Measurements from ENCODE around the gene PITPNC1.
"Not testable (repeated sequence)": the region's sequence is repeated elsewhere in the genome, so short reads cannot be mapped to it uniquely, and the experiment has no call there.

The PITPNC1 gene

DNA sequence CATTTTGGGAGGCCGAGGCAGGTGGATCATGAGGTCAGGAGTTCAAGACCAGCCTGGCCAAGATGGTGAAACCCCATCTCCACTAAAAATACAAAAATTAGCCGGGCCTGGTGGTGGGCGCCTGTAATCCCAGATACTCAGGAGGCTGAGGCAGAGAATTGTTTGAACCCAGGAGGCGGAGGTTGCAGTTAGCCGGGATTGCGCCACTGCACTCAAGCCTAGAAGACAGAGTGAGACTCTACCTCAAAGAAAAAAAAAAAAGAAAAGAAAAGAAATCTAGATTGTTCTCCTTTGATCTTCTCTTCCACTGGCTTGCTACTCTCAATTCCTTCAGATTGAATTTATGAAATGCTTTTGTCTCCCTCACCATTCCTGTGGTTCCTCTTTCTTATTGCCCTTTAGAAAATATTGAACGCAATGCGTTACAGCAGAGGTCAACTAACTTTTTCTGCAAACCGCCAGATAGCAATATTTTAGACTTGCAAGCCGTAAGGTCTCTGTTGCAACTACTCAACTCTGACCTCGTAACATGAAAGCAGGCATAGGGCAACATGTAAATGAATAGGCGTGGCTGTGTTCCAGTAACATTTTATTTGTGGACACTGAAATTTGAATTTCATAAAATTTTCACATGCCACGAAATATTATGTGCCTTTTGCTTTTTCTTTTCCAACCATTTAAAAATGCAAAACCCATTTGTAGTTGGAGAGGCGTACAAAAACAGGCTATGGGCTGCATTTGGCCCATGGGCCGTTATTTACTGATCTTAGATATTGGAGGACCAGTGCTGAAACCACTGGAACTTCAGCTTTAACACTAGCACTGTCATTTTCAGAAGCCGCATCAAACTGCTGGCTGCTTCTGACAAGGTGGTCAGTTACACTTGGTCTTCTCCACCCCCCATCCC lies 24.8 kb downstream of the PITPNC1 start:
- DNase-seq: no peak

GRCh38 chr17:67403065-67403464 lies 26.0 kb downstream of the PITPNC1 start:
- no peak for DNase-seq

GRCh38 chr17:67403483-67403882 lies 26.4 kb downstream of the PITPNC1 start:
- no peak for DNase-seq

DNA sequence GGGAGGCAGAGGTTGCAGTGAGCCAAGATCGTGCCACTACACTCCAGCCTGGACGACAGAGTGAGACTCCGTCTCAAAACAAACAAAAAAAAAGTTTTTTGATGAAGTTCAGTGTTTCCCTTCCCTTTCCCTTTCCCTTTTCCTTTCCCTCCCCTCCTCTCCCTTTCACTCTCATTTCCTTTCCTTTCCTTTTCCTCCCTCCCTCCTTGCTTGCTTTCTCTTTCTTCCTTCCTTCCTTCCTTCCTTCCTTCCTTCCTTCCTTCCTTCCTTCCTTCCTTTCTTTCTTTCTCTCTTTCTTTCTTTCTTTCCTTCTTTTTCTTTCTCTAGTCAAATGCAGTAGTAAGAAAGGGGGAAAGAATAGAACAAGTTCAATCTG lies 31.4 kb downstream of the PITPNC1 start:
- DNase-seq: not testable (repeated sequence)

DNA sequence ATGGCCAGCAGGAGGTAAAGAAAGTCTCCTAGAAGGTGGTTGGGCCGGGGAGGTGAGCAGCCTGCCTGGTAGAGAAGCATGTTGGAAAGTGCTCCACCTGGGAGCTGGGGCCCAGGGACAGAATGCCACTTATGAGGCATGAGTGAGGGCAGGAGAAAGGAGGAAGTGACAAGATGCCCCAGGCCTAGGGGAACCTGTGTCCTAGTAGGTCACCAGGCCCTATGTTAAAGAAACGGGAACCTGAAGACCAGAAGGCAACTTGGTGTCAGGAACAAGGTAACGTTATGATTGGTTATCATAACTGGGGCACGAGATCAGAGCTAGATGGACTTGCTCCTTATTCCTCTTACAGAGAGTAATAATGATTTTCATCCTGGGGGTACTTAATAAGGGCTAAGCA lies 34.3 kb downstream of the PITPNC1 start:
- DNase-seq: no peak

DNA sequence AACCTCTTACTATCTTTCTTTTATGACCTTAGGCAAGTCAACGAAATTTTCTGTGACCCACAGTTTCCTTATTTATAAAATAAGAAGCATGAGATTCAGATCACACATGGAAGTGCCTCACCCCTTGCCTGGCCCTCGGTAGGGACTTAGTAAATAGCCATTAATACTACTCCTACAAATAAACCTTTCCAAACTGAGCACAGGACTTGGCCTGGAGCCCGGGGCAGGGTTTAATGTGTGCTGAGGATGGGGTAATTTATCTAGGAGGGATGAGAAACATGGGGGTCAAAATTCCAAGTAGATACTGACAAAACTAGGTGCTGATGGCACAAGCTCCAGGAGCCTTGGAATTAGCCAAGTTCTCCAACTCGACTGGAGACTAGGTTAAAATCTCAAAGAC lies 35.0 kb downstream of the PITPNC1 start:
- DNase-seq: no peak

DNA sequence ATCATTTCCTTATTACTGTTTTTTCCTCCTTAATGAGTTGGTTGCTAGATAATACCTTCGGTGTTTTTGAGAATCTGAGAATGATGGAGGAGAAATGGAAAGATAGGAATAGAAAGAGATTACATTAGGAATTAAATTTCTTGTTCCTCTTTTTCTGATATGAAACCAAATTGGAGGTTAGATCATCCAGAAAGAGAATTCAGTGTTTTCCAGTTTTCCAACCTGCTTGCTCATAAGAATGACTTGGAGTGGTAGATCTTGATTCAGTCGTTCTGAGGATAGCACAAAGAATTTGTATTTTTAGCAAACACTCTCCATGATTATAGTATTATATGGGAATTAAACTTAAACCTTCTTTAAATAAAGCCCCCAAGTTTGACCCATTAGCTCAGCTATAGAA lies 35.9 kb downstream of the PITPNC1 start:
- no peak for DNase-seq

- no peak for DNase-seq
These were observed 36.3 kb downstream of the PITPNC1 start for GRCh38 chr17:67413388-67413787.

- no peak for DNase-seq
These were observed 37.0 kb downstream of the PITPNC1 start for GRCh38 chr17:67414130-67414529.

GRCh38 chr17:67414559-67414958 lies 37.5 kb downstream of the PITPNC1 start:
- DNase-seq: no peak

DNA sequence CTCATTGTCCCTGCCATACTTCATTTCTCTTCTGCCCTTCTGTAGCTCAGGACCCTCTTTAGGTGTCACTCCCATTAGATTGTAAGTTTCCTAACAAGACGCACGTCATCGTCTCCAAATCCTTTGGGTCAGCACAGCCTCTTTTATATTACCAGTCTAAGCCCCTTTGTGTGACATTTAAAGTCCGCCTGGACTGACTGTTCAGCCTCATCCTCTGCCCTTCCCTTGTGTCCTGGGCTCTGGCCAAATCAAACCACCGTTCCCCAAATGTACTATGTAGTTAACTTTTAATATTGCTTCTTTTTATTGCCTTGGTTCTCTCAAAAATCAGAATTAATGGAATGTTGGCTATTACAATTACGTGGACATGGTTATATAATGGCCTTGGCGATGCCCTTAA lies 38.2 kb downstream of the PITPNC1 start:
- no peak for DNase-seq

DNA sequence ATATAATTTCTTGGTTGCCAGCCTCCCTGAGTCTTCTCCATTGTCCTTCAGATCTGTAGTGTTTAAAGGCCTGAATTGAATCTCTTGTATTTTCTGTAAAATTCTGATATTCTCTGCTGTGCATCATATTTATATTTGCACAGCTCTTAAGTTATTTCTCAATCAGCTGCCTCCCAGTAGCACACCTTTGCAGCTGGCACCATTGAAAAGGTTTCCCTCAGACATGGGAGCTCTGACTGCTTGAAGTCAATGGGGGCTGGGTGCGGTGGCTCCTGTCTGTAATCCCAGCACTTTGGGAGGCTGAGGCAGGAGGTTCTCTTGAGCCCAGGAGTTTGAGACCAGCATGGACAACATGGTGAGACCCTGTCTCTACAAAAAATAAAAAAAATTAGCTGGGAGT lies 40.4 kb downstream of the PITPNC1 start:
- DNase-seq: no peak

DNA sequence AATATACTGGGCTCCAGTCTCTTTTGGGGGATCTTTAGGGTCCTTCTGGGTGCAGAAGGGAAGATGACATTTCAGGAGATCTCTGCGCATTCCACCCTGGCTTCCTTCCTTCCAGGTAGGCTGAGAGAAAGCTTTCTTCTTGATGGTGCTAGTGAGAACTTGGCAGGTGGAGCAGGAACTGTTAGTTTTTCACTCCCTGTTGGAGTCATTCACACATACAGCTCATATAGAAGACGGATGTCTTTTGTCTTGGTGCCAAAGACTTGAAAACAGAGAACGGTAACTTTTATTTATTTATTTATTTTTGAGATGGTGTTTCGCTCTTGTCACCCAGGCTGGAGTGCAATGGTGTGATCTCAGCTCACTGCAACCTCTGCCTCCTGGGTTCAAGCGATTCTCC lies 43.9 kb downstream of the PITPNC1 start:
- no peak for DNase-seq

- no peak for DNase-seq
These were observed 44.8 kb downstream of the PITPNC1 start for GRCh38 chr17:67421869-67422273.

- not testable (repeated sequence) for DNase-seq
These were observed 45.2 kb downstream of the PITPNC1 start for GRCh38 chr17:67422296-67422695.

DNA sequence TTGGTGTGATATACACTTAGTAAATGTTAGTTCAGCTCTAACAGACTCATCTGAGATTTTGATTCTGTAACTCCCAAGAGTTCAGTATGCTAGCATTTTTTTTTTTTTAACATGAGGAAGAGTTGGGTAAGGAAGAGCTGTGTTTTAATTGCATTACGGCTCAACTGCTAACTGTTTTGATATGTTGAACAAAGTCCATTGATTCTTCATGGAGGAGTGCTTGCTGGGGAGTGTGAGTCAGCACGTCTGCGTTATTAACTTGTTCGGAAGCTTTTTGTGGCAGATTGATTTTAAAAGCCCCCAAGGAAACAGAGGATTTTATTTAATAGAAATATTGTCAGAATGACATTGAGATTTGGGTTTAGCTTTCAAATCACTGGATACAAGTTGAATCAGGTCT lies 45.8 kb downstream of the PITPNC1 start:
- no peak for DNase-seq

DNA sequence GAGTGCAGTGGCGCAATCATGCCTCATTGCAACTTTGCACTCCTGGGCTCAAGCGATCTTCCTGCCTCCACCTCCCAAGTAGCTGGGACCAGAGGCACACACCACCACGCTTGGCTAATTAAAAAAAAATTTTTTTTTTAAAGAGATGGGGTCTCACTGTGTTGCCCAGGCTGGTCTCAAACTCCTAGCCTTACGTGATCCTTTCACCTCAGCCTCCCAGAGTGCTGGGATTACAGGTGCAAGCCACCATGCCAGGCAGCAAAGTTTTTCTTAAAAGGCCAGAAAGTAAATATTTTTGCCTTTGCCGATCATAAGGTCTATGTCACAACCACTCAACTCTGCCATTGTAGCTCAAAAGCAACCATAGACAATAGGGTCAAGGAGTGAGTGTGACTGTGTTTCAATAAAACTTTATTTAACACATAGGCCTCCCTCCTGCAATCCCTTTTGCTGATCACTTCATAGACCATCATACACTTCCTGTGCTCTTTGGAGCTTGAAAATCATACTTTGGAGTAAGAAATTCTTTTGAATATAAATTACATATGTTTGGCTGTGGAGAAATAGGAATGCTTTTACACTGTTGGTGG lies 48.6 kb downstream of the PITPNC1 start:
- no peak for DNase-seq

- DNase-seq: no peak
These were observed 50.3 kb downstream of the PITPNC1 start for GRCh38 chr17:67427424-67427823.

GRCh38 chr17:67430515-67430914 lies 53.4 kb downstream of the PITPNC1 start:
- DNase-seq: not testable (repeated sequence)

GRCh38 chr17:67431249-67432015 lies 54.4 kb downstream of the PITPNC1 start:
- no peak for DNase-seq

- DNase-seq: no peak
These were observed 56.3 kb downstream of the PITPNC1 start for GRCh38 chr17:67433248-67433924.

- no peak for DNase-seq
These were observed 57.0 kb downstream of the PITPNC1 start for GRCh38 chr17:67434061-67434525.

DNA sequence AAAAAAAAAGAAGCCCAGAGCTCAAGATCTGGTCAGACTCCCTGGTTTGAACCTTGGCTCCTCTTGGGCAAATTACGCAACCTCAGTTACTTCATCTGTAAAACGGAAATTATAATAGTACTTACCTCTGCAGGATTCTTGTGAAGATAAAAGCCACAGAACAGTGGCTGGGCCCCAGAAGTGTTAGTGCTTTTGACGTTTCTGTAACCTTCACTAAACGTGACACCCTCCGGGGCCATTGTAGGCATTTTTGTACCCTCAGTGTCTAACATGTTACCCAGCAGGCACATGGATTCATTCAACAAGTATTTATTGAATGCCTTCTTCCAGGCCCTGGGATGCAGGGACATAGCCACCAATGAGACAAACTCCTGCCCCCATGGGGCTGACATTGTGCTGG lies 58.0 kb downstream of the PITPNC1 start:
- no peak for DNase-seq

All from NCI-H345 (cell line).